ENCODE results near the gene TGIF1. TPM values are rescaled to one million over a fixed set of nuclear protein-coding genes. Genes with fewer than 3 reads are reported as not detected.

Gene TGIF1
- total RNA-seq, 1 donor from 2014 or later = 111 TPM

- no peak for TF ChIP-seq CTCF (IDR thresholded peaks at IDR 0.05; ENCODE audit: unreplicated experiment)
- Mint-ChIP-seq H3K27ac (no peak overlapping the region), H3K4me1 (ENCODE audit: low read depth) (peaks cover 8% of the 10 kb centered on the region), H3K9me3 (ENCODE audit: low read depth) (no peaks in the 10 kb centered on the region), H3K4me3 (ENCODE audit: low read depth) (peak overlapping the region; percentile 1), H3K36me3 (ENCODE audit: insufficient read depth) (no peaks in the 10 kb centered on the region), H3K27me3 (peaks cover 35% of the 10 kb centered on the region)
- DNase-seq (ENCODE audit: low spot score, unreplicated experiment) = no peak
These were observed 50.0 kb downstream of the TGIF1 start for GRCh38 chr18:3500016-3500415.

DNA sequence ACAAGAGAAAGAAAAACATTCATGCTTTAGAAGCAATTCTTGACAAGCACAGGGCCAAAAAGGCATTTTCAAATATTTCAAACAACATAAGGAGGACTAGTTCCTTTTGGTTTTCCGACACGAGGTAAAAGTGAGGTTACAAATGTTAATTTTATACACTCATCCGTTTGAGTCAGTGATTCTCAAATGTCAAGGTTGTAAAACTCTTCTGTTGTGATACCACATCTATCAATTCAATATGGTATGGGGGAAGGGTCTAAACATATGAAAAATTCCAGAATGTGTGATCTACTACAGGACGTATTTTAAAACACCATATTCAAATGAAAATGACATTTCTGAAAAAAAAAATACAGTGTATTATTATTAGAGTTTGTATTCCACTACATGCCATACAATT is 52.7 kb downstream of the TGIF1 start:
- peaks cover 8% of the 10 kb centered on the region for H3K4me1 Mint-ChIP-seq (ENCODE audit: low read depth)

DNA sequence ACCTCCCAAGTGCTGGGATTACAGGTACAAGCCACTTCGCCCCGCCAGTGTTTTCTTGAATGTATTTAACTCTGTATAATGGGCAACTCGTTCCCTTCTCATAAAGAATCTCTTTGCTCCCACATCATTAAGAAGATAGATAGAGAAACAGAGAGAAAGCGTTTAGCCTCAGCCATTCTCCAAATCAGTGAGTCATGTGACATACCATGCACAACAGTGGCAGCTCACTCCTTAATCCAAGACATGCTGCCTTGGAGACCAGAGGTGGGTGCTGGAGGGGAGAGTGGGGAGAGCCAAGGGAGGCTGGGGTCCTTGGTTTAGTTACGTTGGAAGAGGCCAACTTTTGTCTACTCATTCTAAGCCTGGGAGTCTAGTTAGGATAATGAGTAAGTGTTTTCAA is 54.7 kb downstream of the TGIF1 start:
- Mint-ChIP-seq H3K36me3 (ENCODE audit: insufficient read depth) (no peaks in the 10 kb centered on the region), H3K27me3 (peaks cover 5% of the 10 kb centered on the region), H3K4me3 (ENCODE audit: low read depth) (no peak overlapping the region), H3K9me3 (ENCODE audit: low read depth) (no peaks in the 10 kb centered on the region), H3K4me1 (ENCODE audit: low read depth) (peaks cover 8% of the 10 kb centered on the region), H3K27ac (no peak overlapping the region)
- no peak for DNase-seq (ENCODE audit: low spot score, unreplicated experiment)
- no peak for TF ChIP-seq CTCF (IDR thresholded peaks at IDR 0.05; ENCODE audit: unreplicated experiment)

More for the DNA sequence above, 52.7 kb downstream of the TGIF1 start:
- Mint-ChIP-seq H3K27me3 (peaks cover 22% of the 10 kb centered on the region), H3K4me3 (ENCODE audit: low read depth) (no peak overlapping the region), H3K9me3 (ENCODE audit: low read depth) (no peaks in the 10 kb centered on the region), H3K36me3 (ENCODE audit: insufficient read depth) (no peaks in the 10 kb centered on the region), H3K27ac (no peak overlapping the region)
- no peak for DNase-seq (ENCODE audit: low spot score, unreplicated experiment)
- no peak for TF ChIP-seq CTCF (IDR thresholded peaks at IDR 0.05; ENCODE audit: unreplicated experiment)

DNA sequence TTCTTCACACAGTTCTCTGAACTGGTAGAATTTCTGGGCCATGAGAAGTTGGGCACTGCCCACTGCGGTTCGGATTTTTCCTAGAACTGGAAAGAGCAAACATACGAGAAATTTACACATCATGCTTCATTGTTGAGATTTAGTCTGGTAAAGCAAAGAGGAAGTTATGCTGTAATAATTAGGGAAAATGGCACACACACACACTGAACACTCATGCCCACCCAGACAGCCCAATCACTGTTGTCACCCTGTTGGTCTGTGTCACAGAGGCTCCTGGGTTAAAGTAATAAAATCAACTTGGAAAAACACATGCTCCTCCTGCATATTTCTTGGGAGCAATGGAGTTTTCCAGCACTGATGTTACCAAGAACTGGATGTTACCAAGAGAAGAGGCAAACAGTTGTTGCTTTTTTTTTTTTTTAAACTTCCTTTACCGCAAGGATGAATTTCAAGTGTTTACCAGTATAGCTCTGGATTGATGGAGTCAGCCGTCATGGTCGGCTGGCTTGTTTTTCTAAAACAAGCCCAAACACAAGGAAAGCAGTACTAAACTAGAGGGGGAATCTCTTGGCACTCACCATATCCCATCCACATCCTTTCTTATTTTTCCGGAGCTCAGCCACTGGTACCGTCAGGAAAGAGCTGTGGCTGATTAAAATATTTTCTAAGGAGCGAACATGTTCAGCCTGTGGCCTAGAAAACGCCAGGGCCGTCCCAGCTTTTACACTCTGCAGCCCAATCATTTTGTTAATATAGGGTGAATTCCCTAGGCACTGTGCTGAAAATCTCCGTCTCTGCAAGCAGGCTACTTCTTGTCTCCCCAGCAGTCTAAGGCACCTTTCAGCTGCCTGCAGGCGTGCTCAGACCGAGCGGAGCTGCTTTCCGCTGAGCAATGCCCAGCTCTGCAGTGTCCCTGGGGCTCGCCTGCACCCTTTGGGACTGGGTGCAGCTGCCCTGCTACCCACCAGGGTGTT is 58.9 kb downstream of the TGIF1 start:
- H3K4me3 Mint-ChIP-seq (ENCODE audit: low read depth) = no peak overlapping the region
- no peaks in the 10 kb centered on the region for H3K27me3 Mint-ChIP-seq
- H3K27ac Mint-ChIP-seq = peak overlapping the region; percentile 56
- DNase-seq (ENCODE audit: low spot score, unreplicated experiment) = no peak
- H3K4me1 Mint-ChIP-seq (ENCODE audit: low read depth) = peaks cover 5% of the 10 kb centered on the region
- H3K36me3 Mint-ChIP-seq (ENCODE audit: insufficient read depth) = no peaks in the 10 kb centered on the region
- H3K9me3 Mint-ChIP-seq (ENCODE audit: low read depth) = no peaks in the 10 kb centered on the region
- TF ChIP-seq CTCF (IDR thresholded peaks at IDR 0.05; ENCODE audit: unreplicated experiment) = no peak

Other genes starting within 250 kb of the TGIF1 start
- 1.1 TPM in 2 replicates for gene MYOM1, start 230.2 kb upstream of the TGIF1 start, total RNA-seq
- gene MYL12A, start 202.4 kb upstream of the TGIF1 start, total RNA-seq = 236 and 256 TPM in 2 replicates
- gene MYL12B, start 188.0 kb upstream of the TGIF1 start, total RNA-seq = 187 and 193 TPM in 2 replicates

Data from progenitor cell of endocrine pancreas (in vitro differentiated cells).